NCI-H128 (cell line): ENCODE results near the gene CSNK2A2.

Experiments
- DNase-seq: peaks from one replicate; lab custom pipeline; 2025; ENCODE audit not compliant: unreplicated experiment; lab: John Stamatoyannopoulos, UW

The CSNK2A2 gene

GRCh38 chr16:58198022-58198683 is at the start of gene CSNK2A2:
Gene CSNK2A2 (minus strand): TSS chr16:58198106. CDS start chr16:58197736, 370 bp downstream.
- no peak for DNase-seq

GRCh38 chr16:58243528-58244004 is 45.7 kb upstream of the CSNK2A2 start:
- no peak for DNase-seq

GRCh38 chr16:58236831-58237230 is 38.9 kb upstream of the CSNK2A2 start:
- no peak for DNase-seq

- peak; percentile 45 for DNase-seq
Measured at GRCh38 chr16:58236231-58236690, 38.4 kb upstream of the CSNK2A2 start.

GRCh38 chr16:58235663-58236062 is 37.8 kb upstream of the CSNK2A2 start:
- DNase-seq, result no peak

GRCh38 chr16:58234831-58235595 is 37.1 kb upstream of the CSNK2A2 start:
- no peak for DNase-seq

GRCh38 chr16:58230259-58230658 is 32.4 kb upstream of the CSNK2A2 start:
- no peak for DNase-seq

- DNase-seq, result no peak
Measured at GRCh38 chr16:58226790-58227189, 28.9 kb upstream of the CSNK2A2 start.

GRCh38 chr16:58225965-58226602 is 28.2 kb upstream of the CSNK2A2 start:
- DNase-seq, result no peak

GRCh38 chr16:58222532-58223316 is 24.8 kb upstream of the CSNK2A2 start:
- no peak for DNase-seq

- DNase-seq, result no peak
Measured at GRCh38 chr16:58219432-58219831, 21.5 kb upstream of the CSNK2A2 start.

GRCh38 chr16:58218786-58219185 is 20.9 kb upstream of the CSNK2A2 start:
- DNase-seq, result no peak

- DNase-seq, result no peak
Measured at GRCh38 chr16:58217311-58217925, 19.5 kb upstream of the CSNK2A2 start.

- no peak for DNase-seq
Measured at GRCh38 chr16:58212824-58213655, 15.1 kb upstream of the CSNK2A2 start.

GRCh38 chr16:58211846-58212245 is 13.9 kb upstream of the CSNK2A2 start:
- DNase-seq, result no peak

GRCh38 chr16:58211245-58211644 is 13.3 kb upstream of the CSNK2A2 start:
- no peak for DNase-seq

GRCh38 chr16:58205276-58206036 is 7.5 kb upstream of the CSNK2A2 start:
- DNase-seq, result no peak

GRCh38 chr16:58201163-58201562 is 3.3 kb upstream of the CSNK2A2 start:
- no peak for DNase-seq
